A549 (cell line): Measurements from ENCODE around the gene AFMID.

Source experiments
- CHD2 ChIP-seq: fragments of 150-350 bp; IDR thresholded peaks from 2 replicates; pipeline ENCODE4 v1.6.1; 2014; ENCODE audit warnings: low read length; ENCODE audit not compliant: partially characterized antibody
- EP300 ChIP-seq, 2 experiments: fragments of >200 bp; sonication (Bioruptor Twin); formaldehyde crosslinking; IDR thresholded peaks; 2 replicates in 1 of 2; 3 replicates in 1 of 2; pipeline ENCODE4 v1.6.1; 2016 to 2017
- HDAC2 ChIP-seq: fragments of 200-600 bp; sonication (generic); IDR thresholded peaks from 2 replicates; pipeline ENCODE4 v1.6.1; 2016
- KDM1A ChIP-seq: fragments of 200-600 bp; sonication (generic); IDR thresholded peaks from 2 replicates; pipeline ENCODE4 v1.6.1; 2016; ENCODE audit warnings: low read depth, mild to moderate bottlenecking
- NFE2L2 ChIP-seq: fragments of 150-350 bp; conservative IDR thresholded peaks from 2 replicates; pipeline ENCODE4 v1.6.1; 2014; ENCODE audit warnings: low read length
- RFX5 ChIP-seq: fragments of 450-650 bp; IDR thresholded peaks from 2 replicates; pipeline ENCODE4 v1.7.1; 2014; ENCODE audit warnings: antibody characterized with exemption, mild to moderate bottlenecking, moderate library complexity
- ZFP36 ChIP-seq: fragments of 450-650 bp; IDR thresholded peaks from 2 replicates; pipeline ENCODE4 v1.6.1; 2014; ENCODE audit warnings: borderline replicate concordance; ENCODE audit not compliant: partially characterized antibody
- TF ChIP-seq, protein P1 (sequence below): fragments of >200 bp; sonication (Bioruptor Twin); formaldehyde crosslinking; IDR thresholded peaks from 3 replicates; pipeline ENCODE4 v1.5.1; 2016
- TF ChIP-seq, protein P2 (sequence below): fragments of >200 bp; sonication (Bioruptor Twin); formaldehyde crosslinking; IDR thresholded peaks from 3 replicates; pipeline ENCODE4 v1.6.1; 2016

DNA sequence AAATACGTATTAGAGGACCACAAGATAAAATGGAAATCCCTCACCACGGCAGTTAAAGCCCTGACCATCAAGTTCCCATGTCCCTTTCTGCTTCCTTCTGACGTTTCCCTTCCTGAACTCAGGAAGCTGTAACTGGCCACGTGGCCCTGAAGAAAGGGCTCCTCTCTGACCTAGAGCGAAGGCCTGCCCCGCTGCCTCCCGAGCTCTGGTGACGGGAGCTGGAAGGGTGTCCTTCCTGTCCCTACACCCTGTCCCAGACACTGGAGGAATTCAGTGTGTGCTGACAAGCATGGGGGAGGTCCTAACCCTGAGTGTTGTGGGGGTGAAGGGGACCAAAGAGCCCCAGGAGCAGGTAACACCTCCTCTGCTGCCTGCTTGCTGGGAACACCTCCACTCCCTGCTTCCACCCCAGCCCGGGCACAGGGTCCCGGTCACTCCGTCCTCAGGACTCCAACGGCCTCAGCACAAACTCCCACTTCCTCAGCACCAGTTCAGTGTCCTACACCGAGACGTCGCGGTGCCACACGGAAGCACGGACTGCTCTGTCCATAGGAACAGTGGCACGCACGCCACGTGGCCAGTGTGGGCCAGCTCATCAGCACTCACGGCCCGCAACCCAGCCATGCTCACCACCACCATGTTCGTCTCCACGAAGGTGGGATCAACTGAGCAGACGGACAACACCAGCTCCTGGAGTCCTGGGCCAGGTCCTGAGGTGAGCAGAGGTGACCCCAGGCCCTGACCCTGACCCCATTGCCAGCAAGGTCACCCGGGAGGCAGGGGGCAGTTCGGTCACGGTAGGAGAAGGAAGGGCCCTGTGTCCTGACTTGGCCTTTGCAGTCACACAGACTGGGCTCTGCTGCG, 61.1 kb downstream of the AFMID start:
- TF ChIP-seq KDM1A (no peak), NFE2L2 (no peak), EP300 (IDR thresholded peaks at IDR 0.05) (no peak), ZFP36 (no peak), HDAC2 (no peak), CHD2 (no peak), RFX5 (no peak)
- TF ChIP-seq, protein P1, sequence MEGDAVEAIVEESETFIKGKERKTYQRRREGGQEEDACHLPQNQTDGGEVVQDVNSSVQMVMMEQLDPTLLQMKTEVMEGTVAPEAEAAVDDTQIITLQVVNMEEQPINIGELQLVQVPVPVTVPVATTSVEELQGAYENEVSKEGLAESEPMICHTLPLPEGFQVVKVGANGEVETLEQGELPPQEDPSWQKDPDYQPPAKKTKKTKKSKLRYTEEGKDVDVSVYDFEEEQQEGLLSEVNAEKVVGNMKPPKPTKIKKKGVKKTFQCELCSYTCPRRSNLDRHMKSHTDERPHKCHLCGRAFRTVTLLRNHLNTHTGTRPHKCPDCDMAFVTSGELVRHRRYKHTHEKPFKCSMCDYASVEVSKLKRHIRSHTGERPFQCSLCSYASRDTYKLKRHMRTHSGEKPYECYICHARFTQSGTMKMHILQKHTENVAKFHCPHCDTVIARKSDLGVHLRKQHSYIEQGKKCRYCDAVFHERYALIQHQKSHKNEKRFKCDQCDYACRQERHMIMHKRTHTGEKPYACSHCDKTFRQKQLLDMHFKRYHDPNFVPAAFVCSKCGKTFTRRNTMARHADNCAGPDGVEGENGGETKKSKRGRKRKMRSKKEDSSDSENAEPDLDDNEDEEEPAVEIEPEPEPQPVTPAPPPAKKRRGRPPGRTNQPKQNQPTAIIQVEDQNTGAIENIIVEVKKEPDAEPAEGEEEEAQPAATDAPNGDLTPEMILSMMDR: no peak
- TF ChIP-seq, protein P2, sequence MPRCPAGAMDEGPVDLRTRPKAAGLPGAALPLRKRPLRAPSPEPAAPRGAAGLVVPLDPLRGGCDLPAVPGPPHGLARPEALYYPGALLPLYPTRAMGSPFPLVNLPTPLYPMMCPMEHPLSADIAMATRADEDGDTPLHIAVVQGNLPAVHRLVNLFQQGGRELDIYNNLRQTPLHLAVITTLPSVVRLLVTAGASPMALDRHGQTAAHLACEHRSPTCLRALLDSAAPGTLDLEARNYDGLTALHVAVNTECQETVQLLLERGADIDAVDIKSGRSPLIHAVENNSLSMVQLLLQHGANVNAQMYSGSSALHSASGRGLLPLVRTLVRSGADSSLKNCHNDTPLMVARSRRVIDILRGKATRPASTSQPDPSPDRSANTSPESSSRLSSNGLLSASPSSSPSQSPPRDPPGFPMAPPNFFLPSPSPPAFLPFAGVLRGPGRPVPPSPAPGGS: no peak
